Tibial artery (tissue), 4 donors: ENCODE measurements around the gene RAB30.

Experiments used
- DNase-seq, 2 donors: peaks; one replicate each; pipeline ENCODE4 v3.0.0-alpha.2; 2019
- H3K27ac ChIP-seq, 2 donors: fragments of 200-600 bp; sonication (generic) in 1 of 2; 1 replicate in 1 of 2; 2 replicates in 1 of 2; pipeline ENCODE4 v1.5.1; 2018 to 2019; ENCODE audit warnings: mild to moderate bottlenecking in 1 of 2
- H3K27me3 ChIP-seq, 2 donors: fragments of 200-600 bp; sonication (generic) in 1 of 2; one replicate each; pipeline versions ENCODE4 v1.5.1 to v1.6.0; 2016 to 2019
- H3K36me3 ChIP-seq, 3 donors: fragments of 200-600 bp; sonication (generic) in 2 of 3; one replicate each; pipeline ENCODE4 v1.5.1; 2016 to 2019; ENCODE audit warnings: mild to moderate bottlenecking in 2 of 3
- H3K4me1 ChIP-seq, 4 donors: fragments of 200-600 bp; sonication (generic) in 2 of 4; 1 replicate in 3 of 4; 2 replicates in 1 of 4; pipeline ENCODE4 v1.5.1; 2016 to 2019
- H3K4me3 ChIP-seq, 2 donors: fragments of 200-600 bp; sonication (generic) in 1 of 2; 1 replicate in 1 of 2; 2 replicates in 1 of 2; pipeline ENCODE4 v1.5.1; 2018 to 2019; ENCODE audit warnings: mild to moderate bottlenecking in 2 of 2
- H3K9me3 ChIP-seq, 3 donors: fragments of 200-600 bp; sonication (generic) in 1 of 3; one replicate each; pipeline ENCODE4 v1.5.1; 2016 to 2019
- intact Hi-C: fragments of 100-400 bp; cut with DNase I; formaldehyde crosslinking; loops from one replicate; pipeline ENCODE4 v1.15.0; 2023; ENCODE audit warnings: low total_unique reads
- TF ChIP-seq, protein P1 (sequence below), 2 experiments: fragments of 200-600 bp in 1 of 2; fragments of 450-650 bp in 1 of 2; IDR thresholded peaks; one replicate each; pipeline ENCODE4 v1.5.1; 2017 to 2019; ENCODE audit warnings: antibody characterized with exemption in 2 of 2, mild to moderate bottlenecking in 1 of 2, moderate library complexity in 1 of 2

Gene RAB30

DNA sequence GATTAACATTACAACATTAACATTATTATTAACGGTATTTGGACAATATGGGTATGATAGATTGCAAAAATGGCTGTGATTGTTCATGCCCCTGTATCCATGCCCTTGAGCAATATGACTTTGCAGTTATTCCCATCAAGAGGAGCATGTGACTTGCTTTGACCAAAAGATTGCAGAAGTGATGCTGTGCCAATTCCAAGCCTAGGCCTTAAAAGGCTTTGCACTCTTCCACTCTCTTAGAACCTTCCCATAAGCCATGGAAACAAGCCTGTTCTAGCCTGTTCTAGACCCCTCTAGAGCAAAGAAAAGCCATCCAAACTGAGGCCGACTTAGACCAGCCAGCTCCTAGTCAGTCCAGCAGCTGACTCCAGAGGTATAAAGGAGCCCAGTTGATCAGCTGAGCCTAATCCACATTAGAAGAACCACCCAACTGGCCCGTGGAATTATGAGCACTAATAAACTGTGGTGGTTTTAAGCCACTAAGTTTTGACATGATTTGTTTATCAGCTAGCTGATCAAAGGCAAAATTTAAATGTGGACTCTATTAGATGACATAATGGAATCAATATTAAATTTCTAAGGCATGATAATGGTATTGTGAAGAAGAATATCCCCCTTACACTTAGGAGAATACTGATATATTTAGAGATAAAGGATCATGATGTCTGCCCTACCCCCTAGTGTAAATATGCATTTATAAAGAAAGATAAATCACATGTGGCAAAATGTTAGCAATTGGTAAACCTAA, 28.6 kb downstream of the RAB30 start:
- Histone ChIP-seq H3K9me3 (no peaks in the 10 kb centered on the region), H3K4me1 (peaks cover 0 to 35% (median 13%) of the 10 kb centered on the region in 4 donors), H3K36me3 (no peaks in the 10 kb centered on the region), H3K4me3 (no peak overlapping the region), H3K27me3 (no peaks in the 10 kb centered on the region), H3K27ac (no peak overlapping the region)
- intact Hi-C loops: no loop called here
- DNase-seq: no peak
- TF ChIP-seq, protein P1, sequence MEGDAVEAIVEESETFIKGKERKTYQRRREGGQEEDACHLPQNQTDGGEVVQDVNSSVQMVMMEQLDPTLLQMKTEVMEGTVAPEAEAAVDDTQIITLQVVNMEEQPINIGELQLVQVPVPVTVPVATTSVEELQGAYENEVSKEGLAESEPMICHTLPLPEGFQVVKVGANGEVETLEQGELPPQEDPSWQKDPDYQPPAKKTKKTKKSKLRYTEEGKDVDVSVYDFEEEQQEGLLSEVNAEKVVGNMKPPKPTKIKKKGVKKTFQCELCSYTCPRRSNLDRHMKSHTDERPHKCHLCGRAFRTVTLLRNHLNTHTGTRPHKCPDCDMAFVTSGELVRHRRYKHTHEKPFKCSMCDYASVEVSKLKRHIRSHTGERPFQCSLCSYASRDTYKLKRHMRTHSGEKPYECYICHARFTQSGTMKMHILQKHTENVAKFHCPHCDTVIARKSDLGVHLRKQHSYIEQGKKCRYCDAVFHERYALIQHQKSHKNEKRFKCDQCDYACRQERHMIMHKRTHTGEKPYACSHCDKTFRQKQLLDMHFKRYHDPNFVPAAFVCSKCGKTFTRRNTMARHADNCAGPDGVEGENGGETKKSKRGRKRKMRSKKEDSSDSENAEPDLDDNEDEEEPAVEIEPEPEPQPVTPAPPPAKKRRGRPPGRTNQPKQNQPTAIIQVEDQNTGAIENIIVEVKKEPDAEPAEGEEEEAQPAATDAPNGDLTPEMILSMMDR (IDR thresholded peaks at IDR 0.05): no peak

DNA sequence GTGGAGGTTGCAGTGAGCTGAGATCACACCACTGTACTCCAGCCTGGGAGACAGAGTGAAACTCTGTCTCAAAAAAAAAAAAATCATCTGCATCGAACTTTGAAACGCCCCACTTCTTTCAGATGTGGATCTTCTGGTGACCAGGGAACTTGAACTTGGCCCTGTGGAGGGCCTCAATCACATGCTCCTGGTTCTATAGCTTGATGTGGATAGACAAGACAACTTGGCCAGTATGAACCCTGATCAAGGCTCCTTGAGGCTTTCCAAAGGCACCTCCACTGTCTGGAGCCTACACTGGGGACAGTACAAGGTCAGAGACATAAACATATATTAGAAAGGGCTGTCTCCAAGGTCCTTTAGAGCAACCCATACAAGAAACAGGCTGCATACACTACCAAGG, 30.6 kb downstream of the RAB30 start:
- Histone ChIP-seq H3K9me3 (no peaks in the 10 kb centered on the region), H3K27me3 (no peaks in the 10 kb centered on the region), H3K4me1 (peaks cover 0 to 18% (median 4%) of the 10 kb centered on the region in 4 donors), H3K27ac (no peak overlapping the region), H3K4me3 (no peak overlapping the region), H3K36me3 (no peaks in the 10 kb centered on the region)
- TF ChIP-seq, protein P1 (IDR thresholded peaks at IDR 0.05): no peak
- no peak for DNase-seq
- intact Hi-C loops: no loop called here

DNA sequence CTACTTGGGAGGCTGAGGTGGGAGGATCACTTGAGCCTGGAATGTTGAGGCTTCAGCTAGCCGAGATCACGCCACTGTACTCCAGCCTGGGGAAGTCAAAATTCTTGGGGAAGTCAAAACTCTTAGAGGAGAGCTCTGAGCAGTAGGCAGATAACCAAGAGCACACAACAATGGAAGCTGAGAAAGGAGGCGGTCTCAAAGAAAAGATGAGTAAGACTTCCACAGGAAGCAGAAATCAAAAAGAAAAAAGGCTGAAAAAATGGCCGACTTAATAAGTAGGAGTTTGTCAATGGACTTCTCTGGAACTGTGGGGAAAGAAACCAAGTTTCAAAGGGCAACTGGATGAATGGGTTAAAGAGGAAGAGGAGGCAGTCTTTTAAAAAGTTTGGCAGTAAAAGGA, 32.1 kb downstream of the RAB30 start:
- intact Hi-C loops: no loop called here
- H3K27ac ChIP-seq: no peak overlapping the region
- TF ChIP-seq, protein P1 (IDR thresholded peaks at IDR 0.05): no peak
- no peaks in the 10 kb centered on the region for H3K9me3 ChIP-seq
- H3K27me3 ChIP-seq: no peaks in the 10 kb centered on the region
- DNase-seq: no peak
- H3K4me1 ChIP-seq: peaks cover 0 to 32% (median 17%) of the 10 kb centered on the region in 4 donors
- H3K4me3 ChIP-seq: no peak overlapping the region
- no peaks in the 10 kb centered on the region for H3K36me3 ChIP-seq

DNA sequence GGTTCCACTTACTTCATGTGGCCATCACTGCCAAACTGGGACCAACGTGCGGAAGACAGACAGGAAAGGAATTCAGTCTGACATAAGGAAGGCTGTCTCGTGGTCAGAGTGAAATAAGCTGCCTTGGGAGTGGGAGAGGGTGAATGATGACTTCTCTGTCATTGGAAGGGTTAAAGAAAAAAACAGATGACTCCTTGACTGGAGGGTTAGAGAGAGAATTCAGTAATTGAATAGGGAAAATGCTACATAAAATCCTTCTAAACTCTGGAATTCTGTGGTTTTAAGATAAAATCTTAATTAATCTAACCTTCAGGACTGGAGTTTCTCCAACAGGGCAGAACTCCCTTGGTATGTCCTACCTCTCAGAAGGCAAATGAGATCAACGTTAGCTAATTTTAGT, 33.8 kb downstream of the RAB30 start:
- Histone ChIP-seq H3K4me1 (peaks cover 0 to 45% (median 29%) of the 10 kb centered on the region in 4 donors), H3K27ac (no peak overlapping the region), H3K9me3 (no peaks in the 10 kb centered on the region), H3K36me3 (no peaks in the 10 kb centered on the region), H3K27me3 (no peaks in the 10 kb centered on the region), H3K4me3 (no peak overlapping the region)
- TF ChIP-seq, protein P1 (IDR thresholded peaks at IDR 0.05): no peak
- DNase-seq: no peak
- intact Hi-C loops: no loop called here

DNA sequence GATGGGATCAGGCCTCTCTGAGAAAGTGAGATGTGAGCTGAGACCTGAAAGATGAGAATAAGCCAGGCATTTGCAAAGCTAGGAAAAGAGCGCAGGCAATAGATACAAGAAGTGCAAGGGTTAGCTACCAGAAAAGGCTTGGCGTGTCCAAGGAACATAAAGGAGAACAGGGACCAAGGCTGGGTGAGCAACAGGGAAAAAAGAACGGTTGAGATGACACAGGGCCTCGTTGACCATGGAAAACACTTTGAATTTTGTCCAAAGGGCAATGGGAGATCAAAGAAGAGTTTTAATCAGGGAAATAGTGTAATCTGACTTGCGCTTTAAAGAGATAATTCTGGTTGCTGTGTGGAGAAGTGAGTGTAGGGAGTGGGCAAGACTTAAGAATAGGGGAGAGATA, 35.0 kb downstream of the RAB30 start:
- DNase-seq: no peak
- H3K4me3 ChIP-seq: no peak overlapping the region
- H3K9me3 ChIP-seq: no peaks in the 10 kb centered on the region
- no peaks in the 10 kb centered on the region for H3K36me3 ChIP-seq
- TF ChIP-seq, protein P1 (IDR thresholded peaks at IDR 0.05): no peak
- H3K27me3 ChIP-seq: no peaks in the 10 kb centered on the region
- peaks cover 0 to 48% (median 36%) of the 10 kb centered on the region in 4 donors for H3K4me1 ChIP-seq
- no peak overlapping the region for H3K27ac ChIP-seq
- intact Hi-C loops: no loop called here
